Spinal cord (tissue), 10 donors: ENCODE measurements around the gene MEP1B. TPM values are rescaled to one million over a fixed set of nuclear protein-coding genes. Genes with fewer than 3 reads are reported as not detected.

Experiments
- DNase-seq, 6 donors: peaks; one replicate each; pipeline versions ENCODE4 v3.0.0 to v3.0.0-alpha.2; 2013 to 2015; ENCODE audit warnings: low spot score in 6 of 6, low read depth in 4 of 6
- H3K27ac ChIP-seq: one replicate; pipeline ENCODE4 v1.5.1; 2013; ENCODE audit warnings: low read depth, low read length, control low read depth
- H3K27me3 ChIP-seq: one replicate; pipeline ENCODE4 v1.6.1; 2013; ENCODE audit warnings: low read length; ENCODE audit not compliant: control insufficient read depth, insufficient read depth
- H3K36me3 ChIP-seq: one replicate; pipeline ENCODE4 v1.6.1; 2013; ENCODE audit warnings: low read length; ENCODE audit not compliant: control insufficient read depth, insufficient read depth
- H3K4me1 ChIP-seq: one replicate; pipeline ENCODE4 v1.6.1; 2013; ENCODE audit warnings: low read length; ENCODE audit not compliant: control insufficient read depth, insufficient read depth
- H3K4me3 ChIP-seq: one replicate; pipeline ENCODE4 v1.5.1; 2013; ENCODE audit warnings: low read depth, low read length, control low read depth
- H3K9me3 ChIP-seq: one replicate; pipeline ENCODE4 v1.6.1; 2013; ENCODE audit warnings: low read length; ENCODE audit not compliant: control insufficient read depth, insufficient read depth
- WGBS: methylation state at CpG from one replicate; pipeline ENCODE4 v1.1.5; 2013; ENCODE audit warnings: missing lambda C conversion rate; ENCODE audit not compliant: insufficient coverage; 5-methylcytosine and 5-hydroxymethylcytosine counted together
- polyA plus RNA-seq, 2 donors: library from polyadenylated mRNA; unstranded; fragments of 120-200 nt; gene quantifications; one replicate each; pipeline ENCODE4 v1.2.1, GENCODE V29; 2013; ENCODE audit not compliant: insufficient read length in 2 of 2
- total RNA-seq, 2 donors: library from RNA; depleted of rRNA in 1 of 2; stranded (reverse); fragments of 120-200 nt in 1 of 2; fragments of >200 nt in 1 of 2; gene quantifications; one replicate each; pipeline versions ENCODE4 v1.2.3 to v1.2.4, GENCODE V29; 2013 to 2014
- donor health status: healthy.

MEP1B gene
- total and polyA plus RNA-seq, 4 donors = 0.11 to 0.38 (median 0.17) TPM

- Histone ChIP-seq H3K4me1 (peaks cover 3% of the 10 kb centered on the region), H3K27ac (no peak overlapping the region), H3K4me3 (no peak overlapping the region), H3K36me3 (no peaks in the 10 kb centered on the region), H3K27me3 (no peaks in the 10 kb centered on the region), H3K9me3 (no peaks in the 10 kb centered on the region)
- DNase-seq = no peak
- 97% methylated on average over 3 of the region's 5 CpGs for WGBS
Observed at GRCh38 chr18:32238635-32239268, 48.9 kb downstream of the MEP1B start.

GRCh38 chr18:32242395-32242794 lies 52.6 kb downstream of the MEP1B start:
- Histone ChIP-seq H3K4me3 (no peak overlapping the region), H3K9me3 (no peaks in the 10 kb centered on the region), H3K4me1 (peaks cover 3% of the 10 kb centered on the region), H3K27ac (no peak overlapping the region), H3K36me3 (no peaks in the 10 kb centered on the region), H3K27me3 (no peaks in the 10 kb centered on the region)
- WGBS = no CpG with 5 or more reads among the region's 2 CpGs
- DNase-seq = no peak

GRCh38 chr18:32243358-32243757 lies 53.5 kb downstream of the MEP1B start:
- Histone ChIP-seq H3K27me3 (no peaks in the 10 kb centered on the region), H3K9me3 (no peaks in the 10 kb centered on the region), H3K4me1 (peaks cover 3% of the 10 kb centered on the region), H3K27ac (no peak overlapping the region), H3K4me3 (no peak overlapping the region), H3K36me3 (no peaks in the 10 kb centered on the region)
- no peak for DNase-seq
- WGBS = 66% methylated on average over 5 of the region's 6 CpGs

- Histone ChIP-seq H3K36me3 (no peaks in the 10 kb centered on the region), H3K27ac (no peak overlapping the region), H3K27me3 (no peaks in the 10 kb centered on the region), H3K4me3 (no peak overlapping the region), H3K9me3 (no peaks in the 10 kb centered on the region), H3K4me1 (peaks cover 3% of the 10 kb centered on the region)
- 67% methylated on average over 2 of the region's 5 CpGs for WGBS
- DNase-seq = peak in 3 of 6 donors; percentile 6 to 78 (median 62)
Observed at GRCh38 chr18:32244881-32245280, 55.0 kb downstream of the MEP1B start.

GRCh38 chr18:32249147-32249929 lies 59.5 kb downstream of the MEP1B start:
- Histone ChIP-seq H3K4me1 (no peaks in the 10 kb centered on the region), H3K36me3 (no peaks in the 10 kb centered on the region), H3K4me3 (no peak overlapping the region), H3K9me3 (no peaks in the 10 kb centered on the region), H3K27me3 (no peaks in the 10 kb centered on the region), H3K27ac (no peak overlapping the region)
- DNase-seq = peak in 1 of 6 donors; percentile 48
- 67% methylated on average over 2 of the region's 8 CpGs for WGBS

GRCh38 chr18:32251466-32251865 lies 61.6 kb downstream of the MEP1B start:
- H3K9me3 ChIP-seq = no peaks in the 10 kb centered on the region
- no peaks in the 10 kb centered on the region for H3K36me3 ChIP-seq
- WGBS = 80% methylated on average over 2 of the region's 3 CpGs
- H3K4me3 ChIP-seq = no peak overlapping the region
- no peaks in the 10 kb centered on the region for H3K4me1 ChIP-seq
- no peak overlapping the region for H3K27ac ChIP-seq
- H3K27me3 ChIP-seq = no peaks in the 10 kb centered on the region
- DNase-seq = no peak

- no peaks in the 10 kb centered on the region for H3K27me3 ChIP-seq
- H3K4me3 ChIP-seq = no peak overlapping the region
- H3K9me3 ChIP-seq = no peaks in the 10 kb centered on the region
- WGBS = 93% methylated on average over 5 of the region's 8 CpGs
- no peak for DNase-seq
- H3K36me3 ChIP-seq = no peaks in the 10 kb centered on the region
- H3K4me1 ChIP-seq = no peaks in the 10 kb centered on the region
- H3K27ac ChIP-seq = no peak overlapping the region
Observed at GRCh38 chr18:32252141-32252860, 62.5 kb downstream of the MEP1B start.

- no peak for DNase-seq
- Histone ChIP-seq H3K36me3 (no peaks in the 10 kb centered on the region), H3K4me1 (no peaks in the 10 kb centered on the region), H3K27me3 (no peaks in the 10 kb centered on the region), H3K27ac (no peak overlapping the region), H3K4me3 (no peak overlapping the region), H3K9me3 (no peaks in the 10 kb centered on the region)
- 89% methylated on average over 1 of the region's 3 CpGs for WGBS
Observed at GRCh38 chr18:32255570-32255969, 65.7 kb downstream of the MEP1B start.

- no peak for DNase-seq
- no peaks in the 10 kb centered on the region for H3K9me3 ChIP-seq
- H3K27me3 ChIP-seq = no peaks in the 10 kb centered on the region
- H3K4me3 ChIP-seq = no peak overlapping the region
- no peaks in the 10 kb centered on the region for H3K4me1 ChIP-seq
- H3K27ac ChIP-seq = no peak overlapping the region
- WGBS = 86% methylated on average over 1 of the region's 5 CpGs
- no peaks in the 10 kb centered on the region for H3K36me3 ChIP-seq
Observed at GRCh38 chr18:32257084-32257785, 67.4 kb downstream of the MEP1B start.
